NCI-H187 (cell line): ENCODE measurements around the gene MLPH.
A peak's percentile ranks its signal among the peaks of the same experiment; 100 is the strongest.

ENCODE experiments used
- DNase-seq, 2 experiments: peaks; one replicate each; lab custom pipeline; 2025; lab: John Stamatoyannopoulos, UW

MLPH gene

GRCh38 chr2:237546040-237546875, 59.2 kb downstream of the MLPH start:
- no peak for DNase-seq

DNA sequence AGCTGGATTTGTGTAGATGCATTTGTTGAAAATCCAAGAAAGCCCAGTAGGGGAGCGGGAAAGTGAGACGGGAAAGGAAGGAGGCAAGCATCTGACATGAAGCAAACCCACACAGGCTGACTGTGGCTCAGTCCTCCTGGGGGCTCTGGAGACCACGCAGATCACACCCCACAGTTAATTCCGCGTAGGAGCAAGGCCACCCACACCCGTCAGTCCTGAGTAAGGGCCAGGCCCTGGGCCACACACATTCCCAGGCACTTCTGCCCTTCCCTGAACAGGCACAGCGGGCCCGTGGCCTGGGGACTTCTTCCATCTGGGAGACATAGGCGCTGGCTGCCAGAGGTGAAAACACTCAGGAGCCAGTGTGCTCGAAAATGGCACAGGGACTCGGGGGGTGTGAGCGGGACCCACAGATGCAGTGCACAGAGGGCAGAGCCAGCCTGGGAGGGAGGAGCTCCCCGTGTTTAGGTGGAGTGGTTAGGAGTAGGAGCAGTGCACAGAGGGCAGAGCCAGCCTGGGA, 59.9 kb downstream of the MLPH start:
- no peak for DNase-seq

DNA sequence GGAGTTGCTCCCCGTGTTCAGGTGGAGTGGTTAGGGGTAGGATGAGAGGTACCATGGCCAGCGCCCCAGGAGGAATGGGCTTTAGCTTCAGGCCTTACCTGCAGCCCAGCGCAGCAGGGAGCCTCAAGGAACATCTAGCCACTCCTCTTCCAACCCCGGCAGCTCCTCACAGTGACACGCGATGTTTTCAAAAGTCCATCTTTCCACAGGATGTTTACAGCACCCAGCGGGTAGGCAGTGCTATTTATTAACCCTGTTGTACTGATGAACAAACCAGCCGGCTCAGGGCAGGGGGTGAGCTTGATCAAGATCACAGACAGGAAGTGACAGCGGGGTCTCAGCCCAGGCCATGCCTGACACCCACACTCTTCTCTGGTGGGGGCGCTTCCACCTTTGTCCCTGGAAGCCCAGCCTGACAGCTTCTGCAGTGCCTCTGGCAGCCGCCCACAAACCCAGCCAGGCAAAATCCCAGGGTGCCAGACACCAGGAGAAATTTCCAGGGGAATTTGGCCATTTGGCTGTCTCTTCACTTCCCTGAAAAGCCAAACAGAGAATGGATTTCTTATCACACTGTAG, 60.9 kb downstream of the MLPH start:
- no peak for DNase-seq

GRCh38 chr2:237549216-237549615, 62.2 kb downstream of the MLPH start:
- no peak for DNase-seq

- DNase-seq = no peak
Measured at GRCh38 chr2:237549643-237550415, 62.8 kb downstream of the MLPH start.

- no peak for DNase-seq
Measured at GRCh38 chr2:237551071-237551574, 64.1 kb downstream of the MLPH start.

GRCh38 chr2:237552908-237553307, 65.9 kb downstream of the MLPH start:
- DNase-seq = no peak

DNA sequence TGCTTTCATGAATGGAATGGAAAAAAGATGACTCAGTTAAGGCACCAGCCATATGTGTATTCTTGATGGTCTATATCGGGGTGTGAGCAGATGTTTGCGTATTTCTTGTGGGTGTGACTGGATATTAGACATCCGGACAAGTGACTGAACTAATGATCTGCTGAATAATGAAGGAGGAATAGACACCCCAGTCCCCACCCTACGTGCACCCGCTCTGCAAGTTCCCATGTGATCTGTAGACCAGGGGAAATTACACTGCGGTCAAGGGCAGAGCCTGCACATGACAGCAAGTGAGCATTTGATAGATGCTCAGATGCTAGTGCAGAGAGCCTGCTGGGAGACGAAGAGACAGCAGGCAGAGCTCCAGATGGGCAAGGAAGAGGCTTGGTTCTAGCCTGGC, 66.9 kb downstream of the MLPH start:
- no peak for DNase-seq

DNA sequence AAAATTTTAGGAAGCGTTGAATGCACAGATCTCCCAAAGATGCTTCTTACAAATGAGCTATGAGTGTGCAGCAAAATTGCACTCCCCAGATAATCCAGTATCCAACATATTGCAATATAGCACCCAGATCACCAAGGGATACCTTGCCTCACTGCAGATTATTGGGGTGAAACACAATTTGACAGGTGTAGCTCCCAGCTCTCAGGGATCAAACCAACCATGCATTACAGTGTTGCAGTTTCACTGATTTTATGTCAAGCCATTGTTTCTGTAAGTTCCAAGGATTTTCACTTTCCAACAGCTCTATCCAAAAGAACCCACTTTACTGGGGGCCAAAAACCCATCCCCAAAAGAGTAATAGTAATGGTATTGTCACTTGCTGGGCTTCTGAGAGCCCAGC, 68.5 kb downstream of the MLPH start:
- no peak for DNase-seq

DNA sequence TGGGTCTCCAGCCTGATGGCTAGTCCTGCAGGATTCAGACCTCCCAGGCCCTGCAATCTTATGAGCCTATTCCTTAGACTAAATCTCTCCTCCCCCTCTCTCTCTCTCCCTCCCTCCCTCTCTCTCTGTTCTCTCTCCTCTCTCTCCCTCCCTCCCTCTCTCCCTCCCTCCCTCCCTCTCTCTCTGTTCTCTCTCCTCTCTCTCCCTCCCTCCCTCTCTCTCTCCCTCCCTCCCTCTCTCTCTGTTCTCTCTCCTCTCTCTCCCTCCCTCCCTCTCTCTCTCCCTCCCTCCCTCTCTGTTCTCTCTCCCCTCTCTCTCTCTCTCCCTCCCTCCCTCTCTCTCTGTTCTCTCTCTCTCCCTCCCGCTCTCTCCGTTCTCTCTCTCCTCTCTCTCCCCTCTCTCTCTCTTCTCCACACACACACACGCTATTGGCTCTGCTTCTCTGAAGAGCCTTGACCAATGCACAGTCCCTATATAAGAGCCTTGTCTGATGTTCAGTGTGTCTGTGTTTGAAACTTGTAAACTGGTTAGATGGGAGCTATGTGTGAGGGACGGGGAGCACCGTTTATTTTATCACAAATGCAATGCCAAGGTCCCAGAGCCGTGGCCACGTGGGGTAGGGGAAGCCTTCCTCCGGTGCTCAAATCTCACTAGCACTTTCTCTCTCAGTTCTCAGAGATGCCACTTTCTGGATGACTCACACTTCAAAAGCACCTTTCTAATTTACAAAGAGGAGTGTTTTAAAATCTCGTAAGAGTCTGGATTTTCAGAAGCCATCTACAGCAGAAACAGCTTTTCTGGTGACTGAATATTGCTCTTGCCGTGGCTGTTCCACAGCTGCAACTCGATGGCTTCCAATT, 70.0 kb downstream of the MLPH start:
- DNase-seq = no peak

DNA sequence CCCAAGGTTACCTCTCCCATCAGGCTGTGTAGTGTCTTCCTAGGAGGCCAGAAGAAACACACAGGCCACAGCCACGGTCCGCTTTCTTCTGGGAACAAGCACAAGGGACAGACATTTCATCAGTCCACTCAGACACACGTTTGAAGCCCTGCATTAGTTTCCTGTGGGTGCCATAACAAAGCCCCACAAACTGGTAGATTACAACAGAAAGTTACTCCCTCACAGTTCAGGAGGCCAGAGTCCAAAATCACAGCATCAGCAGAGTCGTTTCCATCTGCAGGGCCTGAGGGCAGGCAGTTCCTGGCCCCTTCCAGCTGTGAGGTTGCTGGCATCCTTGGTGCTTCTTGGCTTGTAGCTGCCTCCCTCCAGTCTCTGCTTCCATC, 70.6 kb downstream of the MLPH start:
- no peak for DNase-seq

DNA sequence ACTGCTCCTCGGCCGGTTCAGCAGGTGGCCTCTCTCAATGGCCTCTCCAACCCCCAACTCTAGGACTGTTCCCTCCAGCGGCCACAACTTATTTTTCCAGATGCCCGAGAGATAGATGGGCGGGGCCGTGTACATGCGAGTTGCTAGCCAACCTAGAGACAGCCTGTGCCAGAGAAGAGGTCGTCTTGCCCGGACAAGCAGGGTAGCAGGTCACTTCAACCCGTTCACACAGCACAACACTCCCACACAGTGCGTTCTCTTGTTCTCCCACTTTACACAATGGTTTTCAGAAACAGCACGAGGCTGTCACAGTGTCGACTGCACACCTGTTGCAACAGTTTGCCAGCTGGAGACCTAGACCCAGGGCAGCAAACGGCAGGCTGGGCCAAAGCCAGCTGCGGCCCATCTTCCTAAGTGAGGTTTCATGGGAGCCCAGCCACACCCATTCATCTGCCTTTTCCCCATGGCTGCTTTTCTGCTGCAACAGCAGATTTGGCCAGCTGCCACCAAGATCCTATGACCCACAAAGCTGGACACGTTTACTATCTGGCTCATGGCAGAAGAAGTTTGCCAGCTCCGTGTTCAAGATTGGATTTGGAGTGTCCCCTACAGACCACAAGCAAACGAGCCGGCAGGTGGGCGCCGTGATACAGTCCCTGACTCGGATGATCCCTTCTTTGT, 72.0 kb downstream of the MLPH start:
- peak; percentile 23 to 76 for DNase-seq

DNA sequence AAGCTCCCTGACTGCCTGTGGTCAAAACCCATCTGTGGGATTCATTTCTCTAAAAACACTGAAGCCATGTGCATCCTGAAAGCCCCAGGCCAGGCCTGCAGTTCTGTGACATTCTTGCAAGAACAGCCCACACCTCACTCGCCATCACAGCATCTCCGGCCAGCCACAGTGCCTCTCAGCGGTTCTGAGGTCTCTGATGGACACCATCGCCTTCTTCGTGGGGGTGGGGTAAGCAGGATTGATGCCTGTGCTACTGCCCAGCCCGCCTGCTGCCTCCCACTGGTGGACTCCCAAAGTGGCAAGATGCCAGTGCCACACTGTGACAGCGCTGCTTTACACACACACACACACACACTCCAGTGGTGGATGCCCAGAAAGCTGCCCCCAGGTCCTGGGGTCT, 74.2 kb downstream of the MLPH start:
- no peak for DNase-seq

DNA sequence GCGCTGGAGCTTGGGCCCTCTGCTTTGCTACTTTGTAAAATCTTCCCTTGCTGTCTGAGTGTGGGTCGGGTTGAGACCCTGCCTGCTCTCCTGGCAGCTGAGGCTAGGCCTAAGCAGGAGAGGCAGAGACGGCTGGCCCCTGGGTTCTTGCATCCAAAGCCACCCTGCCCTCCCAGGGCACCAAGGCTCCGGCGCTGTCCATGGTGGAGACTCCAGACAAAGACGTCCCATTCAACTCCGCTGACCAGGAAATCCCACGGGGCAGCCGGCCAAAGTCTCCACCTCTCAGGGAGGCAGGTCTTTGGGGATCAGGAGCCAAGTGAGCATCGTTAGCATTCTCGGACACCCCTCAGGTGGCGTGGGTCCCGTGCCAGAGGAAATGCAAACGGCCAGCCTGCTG, 76.8 kb downstream of the MLPH start:
- DNase-seq = no peak

DNA sequence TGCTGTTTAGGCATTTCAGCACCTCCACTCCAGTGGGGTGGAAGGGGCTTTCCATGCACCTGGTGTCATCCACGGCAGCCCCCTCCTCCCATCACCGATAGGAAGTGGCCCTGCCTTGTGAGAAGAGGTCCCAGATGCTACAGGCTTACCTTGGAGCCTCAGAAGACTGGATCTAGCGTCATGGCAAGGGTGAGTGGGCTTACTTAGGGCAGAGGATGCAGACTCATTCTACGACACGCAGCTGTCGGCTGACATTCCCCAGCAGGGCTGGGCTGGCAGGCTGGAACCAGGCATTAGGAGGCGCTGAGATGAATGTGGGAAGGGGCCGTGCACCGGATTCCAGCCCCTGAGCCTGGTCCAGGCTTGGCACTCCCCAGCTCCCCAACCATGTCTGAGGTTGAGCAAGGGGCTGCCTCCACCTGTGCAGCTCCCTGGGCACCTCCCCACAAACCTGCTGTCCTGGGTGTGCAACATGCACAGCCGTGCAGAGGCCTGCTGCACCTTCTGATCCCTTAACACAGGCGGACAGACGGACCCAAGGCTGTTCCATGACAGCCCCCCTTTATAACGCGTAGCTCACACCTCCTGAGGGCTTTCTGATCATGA, 77.6 kb downstream of the MLPH start:
- no peak for DNase-seq

- DNase-seq = no peak
Measured at GRCh38 chr2:237565974-237566373, 78.9 kb downstream of the MLPH start.

GRCh38 chr2:237566401-237567235, 79.6 kb downstream of the MLPH start, which contains the start of gene PRLH:
PRLH (plus strand) TSS chr2:237566574; CDS start chr2:237566574, 0 bp downstream.
- no peak for DNase-seq

DNA sequence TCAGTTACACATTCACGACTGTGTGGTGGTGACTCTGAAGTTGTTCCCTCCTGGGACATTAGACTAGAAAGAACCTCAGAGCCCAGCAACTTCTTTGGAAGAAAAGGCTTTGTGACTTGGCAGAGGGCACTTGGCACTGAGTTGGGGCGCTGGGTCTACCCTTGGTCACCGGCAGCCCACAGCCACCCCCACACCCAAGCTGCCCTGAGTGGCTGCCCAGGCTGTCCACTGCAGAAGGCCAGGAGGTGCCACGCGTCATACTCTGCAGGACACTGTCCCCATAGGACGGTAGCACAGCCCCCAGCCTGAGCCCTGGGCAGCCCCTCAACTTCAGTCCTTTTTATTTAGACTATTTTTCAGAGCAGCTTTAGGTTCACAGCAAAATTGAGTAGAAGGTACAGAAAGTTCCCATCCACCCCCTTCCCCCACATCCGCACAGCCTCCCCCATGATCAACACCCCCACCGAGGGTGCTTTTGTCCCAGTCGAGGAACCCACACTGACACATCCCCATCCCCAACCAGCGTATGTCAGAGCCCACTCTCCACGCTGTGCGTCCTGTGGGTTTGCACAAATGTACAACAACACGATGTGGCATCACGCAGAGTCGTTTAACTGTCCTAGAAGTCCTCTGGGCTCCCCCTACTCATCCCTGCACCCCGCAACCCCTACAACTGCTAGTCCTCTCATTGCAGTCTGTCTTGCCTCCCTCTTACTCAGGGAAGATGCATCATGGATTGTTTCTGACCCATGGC, 80.4 kb downstream of the MLPH start:
- no peak for DNase-seq

DNA sequence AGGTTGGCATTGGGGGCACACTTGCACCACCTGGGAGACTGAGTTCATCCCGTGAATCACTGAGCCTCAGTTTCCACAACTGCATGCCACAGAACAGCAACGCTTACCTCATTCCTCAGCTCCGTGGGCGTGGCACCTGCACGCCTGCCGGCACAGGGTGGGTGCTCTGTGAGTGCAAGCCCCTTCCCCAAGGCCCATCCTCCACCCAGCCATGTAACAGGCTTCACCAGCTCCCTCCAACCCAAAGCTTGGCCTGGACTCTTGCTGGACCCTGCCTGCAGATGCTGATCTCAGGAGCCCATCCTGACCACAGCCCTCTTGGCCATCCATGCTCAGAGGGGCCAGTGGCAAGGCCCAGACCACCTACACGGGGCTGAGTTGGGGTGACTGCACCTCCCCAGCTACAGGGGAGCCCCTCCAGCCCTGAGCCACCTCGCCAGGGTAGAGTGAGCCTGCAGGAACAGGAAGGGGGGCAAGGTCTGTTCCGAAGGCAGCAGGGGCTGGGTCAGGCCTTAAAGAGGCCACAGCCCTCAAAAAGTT, 81.1 kb downstream of the MLPH start:
- DNase-seq = no peak
